Stomach smooth muscle (tissue), 2 donors: ENCODE measurements around the gene HPF1.

ENCODE experiments used
- H3K27ac ChIP-seq: one replicate; pipeline ENCODE4 v1.7.0; 2013; ENCODE audit warnings: mild to moderate bottlenecking, low read length, inconsistent platforms
- H3K27me3 ChIP-seq, 2 donors: one replicate each; pipeline ENCODE4 v1.7.0; 2013; ENCODE audit warnings: low read length in 2 of 2; ENCODE audit not compliant: insufficient read depth in 2 of 2, control insufficient read depth in 1 of 2
- H3K36me3 ChIP-seq, 2 donors: one replicate each; pipeline ENCODE4 v1.7.0; 2013; ENCODE audit warnings: low read length in 2 of 2; ENCODE audit not compliant: control insufficient read depth in 2 of 2, insufficient read depth in 2 of 2
- H3K4me1 ChIP-seq: one replicate; pipeline ENCODE4 v1.7.0; 2013; ENCODE audit warnings: low read length; ENCODE audit not compliant: control insufficient read depth, insufficient read depth
- H3K4me3 ChIP-seq, 2 donors: one replicate each; pipeline ENCODE4 v1.7.0; 2013; ENCODE audit warnings: low read length in 2 of 2
- H3K9ac ChIP-seq, 2 donors: one replicate each; pipeline ENCODE4 v1.7.0; 2013; ENCODE audit warnings: low read length in 2 of 2, mild to moderate bottlenecking in 1 of 2
- H3K9me3 ChIP-seq, 2 donors: one replicate each; pipeline ENCODE4 v1.7.0; 2013; ENCODE audit warnings: low read length in 2 of 2; ENCODE audit not compliant: control insufficient read depth in 2 of 2
- donor health status: healthy.
- donor health status: Pancreatic carcinoma.

HPF1 gene

DNA sequence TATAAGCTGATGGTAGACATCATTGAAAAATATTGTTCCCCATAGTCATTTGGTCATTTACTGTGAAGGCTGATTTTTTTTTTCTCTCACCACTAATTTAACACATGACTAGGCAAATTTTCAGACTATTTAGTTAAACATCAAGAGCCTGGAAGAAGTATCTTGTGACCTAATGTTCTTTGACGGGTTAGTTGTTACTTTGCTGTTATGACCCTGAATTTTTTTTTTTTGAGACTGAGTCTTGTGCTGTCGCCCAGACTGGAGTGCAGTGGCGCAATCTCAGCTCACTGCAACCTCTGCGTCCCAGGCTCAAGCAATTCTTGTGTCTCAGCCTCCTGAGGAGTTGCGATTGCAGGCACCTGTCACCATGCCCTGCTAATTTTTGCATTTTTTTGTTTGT, 67.0 kb downstream of the HPF1 start:
- H3K27ac ChIP-seq: no peak overlapping the region
- no peaks in the 10 kb centered on the region for H3K27me3 ChIP-seq
- no peaks in the 10 kb centered on the region for H3K9me3 ChIP-seq
- no peaks in the 10 kb centered on the region for H3K4me1 ChIP-seq
- H3K4me3 ChIP-seq: no peak overlapping the region
- peaks cover 0 to 4% of the 10 kb centered on the region in 2 donors for H3K36me3 ChIP-seq
- H3K9ac ChIP-seq: no peak overlapping the region

DNA sequence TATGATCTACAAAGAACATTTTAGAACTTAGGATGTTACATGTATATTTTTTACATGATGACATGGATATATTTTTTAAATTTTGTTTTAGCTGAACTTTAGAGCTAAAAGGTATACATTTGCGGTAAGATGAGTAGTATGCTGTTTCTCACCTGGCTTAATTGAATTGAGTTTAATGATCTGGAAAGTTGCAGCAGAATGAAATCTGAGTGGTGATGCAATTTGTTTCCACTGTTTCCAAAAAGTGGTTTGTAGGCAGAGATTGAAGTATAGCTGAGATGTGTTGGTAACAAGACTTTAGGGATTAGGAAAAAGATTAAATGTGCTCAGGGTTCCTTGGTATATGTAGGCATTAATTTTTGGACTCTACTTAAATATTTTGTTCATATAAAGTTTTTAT, 68.1 kb downstream of the HPF1 start:
- Histone ChIP-seq H3K27ac (no peak overlapping the region), H3K4me3 (no peak overlapping the region), H3K9me3 (no peaks in the 10 kb centered on the region), H3K4me1 (no peaks in the 10 kb centered on the region), H3K36me3 (peaks cover 0 to 4% of the 10 kb centered on the region in 2 donors), H3K9ac (no peak overlapping the region), H3K27me3 (no peaks in the 10 kb centered on the region)

DNA sequence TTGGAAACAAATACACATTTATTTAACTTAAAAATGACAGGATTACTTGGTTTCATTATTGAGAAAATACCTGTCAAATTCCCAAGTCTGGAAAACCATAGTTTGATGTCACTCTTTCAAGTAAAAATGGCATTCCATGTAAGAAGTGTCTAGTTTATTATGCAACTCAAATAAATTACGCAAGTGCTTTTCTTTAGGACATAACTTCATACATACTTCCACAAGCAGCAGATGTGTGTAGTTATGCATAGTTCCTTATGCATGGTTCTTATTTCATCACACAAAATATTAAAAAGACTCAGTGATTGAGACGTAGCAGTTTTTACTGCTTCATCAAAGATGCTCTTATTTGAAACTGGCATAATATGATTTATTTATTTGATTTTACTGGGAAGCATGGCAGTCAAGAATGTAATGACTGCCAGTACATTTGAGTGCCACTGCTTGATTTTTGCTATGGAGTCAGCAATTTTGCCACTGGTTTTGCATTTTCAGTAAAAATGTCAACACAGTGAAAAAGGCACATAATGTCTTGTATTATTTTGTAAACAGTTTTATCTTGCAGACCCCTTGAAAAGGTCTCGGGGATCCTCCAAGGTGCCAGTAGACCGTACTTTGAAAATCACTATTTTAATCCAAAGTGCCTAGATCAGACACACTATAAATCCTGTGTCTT, 75.2 kb downstream of the HPF1 start:
- H3K36me3 ChIP-seq: no peaks in the 10 kb centered on the region
- no peaks in the 10 kb centered on the region for H3K9me3 ChIP-seq
- no peaks in the 10 kb centered on the region for H3K4me1 ChIP-seq
- no peak overlapping the region for H3K4me3 ChIP-seq
- no peak overlapping the region for H3K27ac ChIP-seq
- H3K9ac ChIP-seq: no peak overlapping the region
- H3K27me3 ChIP-seq: no peaks in the 10 kb centered on the region
